Activated naive CD4-positive, alpha-beta T cell treated with anti-CD3 and anti-CD28 coated beads, Interleukin-2, amount 50 U/mL, for 24 hours (primary cell): ENCODE data around the gene MCFD2.

Source experiments
- H3K27ac Mint-ChIP-seq: one replicate; pipeline ENCODE4 v1.8.0; 2021; ENCODE audit warnings: mild to moderate bottlenecking, mixed read lengths
- H3K27me3 Mint-ChIP-seq: one replicate; pipeline ENCODE4 v1.8.0; 2021; ENCODE audit warnings: mixed read lengths
- H3K36me3 Mint-ChIP-seq: one replicate; pipeline ENCODE4 v1.8.0; 2021; ENCODE audit warnings: mixed read lengths
- H3K4me1 Mint-ChIP-seq: one replicate; pipeline ENCODE4 v1.8.0; 2021; ENCODE audit warnings: mixed read lengths
- H3K4me3 Mint-ChIP-seq: one replicate; pipeline ENCODE4 v1.8.0; 2021; ENCODE audit warnings: mild to moderate bottlenecking, mixed read lengths
- H3K9me3 Mint-ChIP-seq: one replicate; pipeline ENCODE4 v1.8.0; 2021; ENCODE audit warnings: mixed read lengths

The MCFD2 gene

DNA sequence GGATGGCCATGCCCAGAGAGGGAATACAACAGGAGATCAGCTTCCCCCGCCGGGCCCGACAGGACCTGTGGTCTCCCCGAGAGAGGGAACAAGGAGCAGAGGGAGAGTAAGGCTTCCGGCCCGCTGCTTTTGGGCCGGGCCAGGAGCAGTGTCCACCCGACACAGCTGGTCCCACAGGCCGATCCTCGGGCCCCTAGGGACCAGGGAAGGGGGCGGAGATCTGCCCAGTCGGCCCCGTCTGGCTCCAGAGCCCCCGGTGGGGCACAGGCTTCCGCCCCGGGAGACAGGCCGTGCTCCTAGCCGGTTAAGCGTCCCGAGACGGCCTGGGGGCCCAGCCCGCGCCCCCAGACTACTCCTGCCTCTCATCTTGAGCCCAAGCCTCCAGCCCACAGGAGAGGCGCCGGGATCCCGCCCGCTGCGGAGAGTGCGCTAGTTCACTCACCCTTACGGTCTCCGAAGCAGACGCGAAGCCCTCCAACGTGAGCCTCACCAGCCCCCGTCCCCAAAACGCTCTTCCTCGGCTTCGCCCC, at the start of gene MCFD2:
TSS of gene MCFD2 (minus strand) at position 526 of the 530 bp plus-strand sequence. CDS start 6,635 bp downstream, outside the sequence.
- peak within 1 kb of the TSS; percentile 98 for H3K4me3 Mint-ChIP-seq
- H3K27me3 Mint-ChIP-seq, result no peaks in the 10 kb centered on the region
- H3K4me1 Mint-ChIP-seq, result peaks cover 51% of the 10 kb centered on the region
- no peaks in the 10 kb centered on the region for H3K9me3 Mint-ChIP-seq
- peak within 1 kb of the TSS; percentile 92 for H3K27ac Mint-ChIP-seq
- peaks cover 2% of the 10 kb centered on the region for H3K36me3 Mint-ChIP-seq

DNA sequence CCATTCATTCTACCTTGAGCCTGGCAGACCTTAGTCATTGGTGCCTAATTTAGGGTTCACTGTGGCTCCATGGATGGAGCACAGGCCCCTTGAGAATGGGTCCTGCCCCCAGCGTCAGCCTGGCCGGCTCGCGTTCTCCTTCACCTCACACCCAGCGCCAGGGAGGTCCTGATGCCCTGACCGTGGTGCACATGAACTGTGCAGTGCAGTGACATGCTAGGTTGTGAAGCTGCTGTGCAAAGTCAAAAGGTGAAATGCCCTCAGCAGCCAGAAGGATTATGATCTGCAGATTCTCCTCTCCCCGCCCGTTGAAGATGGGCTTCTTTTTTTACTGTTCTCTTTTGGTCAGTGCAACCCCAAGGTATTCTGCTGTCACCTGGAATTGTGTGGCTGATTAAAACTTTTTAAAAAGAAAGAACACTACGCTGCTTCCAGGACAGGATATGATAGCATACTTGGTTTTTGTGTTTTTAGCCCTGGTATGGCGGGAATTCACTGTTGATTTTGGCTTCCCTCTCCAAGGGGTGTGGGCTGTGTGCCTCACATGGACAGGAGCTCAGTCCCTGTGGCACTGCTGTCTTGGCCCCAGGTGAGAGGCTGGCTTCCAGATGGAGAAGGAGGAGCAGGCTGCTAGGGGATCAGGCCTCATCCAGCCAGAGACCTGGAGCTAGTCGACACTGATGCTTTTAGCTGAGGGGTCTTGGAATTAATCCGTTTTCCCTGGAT, 49.4 kb upstream of the MCFD2 start:
- peaks cover 6% of the 10 kb centered on the region for H3K36me3 Mint-ChIP-seq
- H3K4me3 Mint-ChIP-seq, result no peak overlapping the region
- no peak overlapping the region for H3K27ac Mint-ChIP-seq
- no peaks in the 10 kb centered on the region for H3K27me3 Mint-ChIP-seq
- H3K4me1 Mint-ChIP-seq, result peaks cover 10% of the 10 kb centered on the region
- no peaks in the 10 kb centered on the region for H3K9me3 Mint-ChIP-seq

DNA sequence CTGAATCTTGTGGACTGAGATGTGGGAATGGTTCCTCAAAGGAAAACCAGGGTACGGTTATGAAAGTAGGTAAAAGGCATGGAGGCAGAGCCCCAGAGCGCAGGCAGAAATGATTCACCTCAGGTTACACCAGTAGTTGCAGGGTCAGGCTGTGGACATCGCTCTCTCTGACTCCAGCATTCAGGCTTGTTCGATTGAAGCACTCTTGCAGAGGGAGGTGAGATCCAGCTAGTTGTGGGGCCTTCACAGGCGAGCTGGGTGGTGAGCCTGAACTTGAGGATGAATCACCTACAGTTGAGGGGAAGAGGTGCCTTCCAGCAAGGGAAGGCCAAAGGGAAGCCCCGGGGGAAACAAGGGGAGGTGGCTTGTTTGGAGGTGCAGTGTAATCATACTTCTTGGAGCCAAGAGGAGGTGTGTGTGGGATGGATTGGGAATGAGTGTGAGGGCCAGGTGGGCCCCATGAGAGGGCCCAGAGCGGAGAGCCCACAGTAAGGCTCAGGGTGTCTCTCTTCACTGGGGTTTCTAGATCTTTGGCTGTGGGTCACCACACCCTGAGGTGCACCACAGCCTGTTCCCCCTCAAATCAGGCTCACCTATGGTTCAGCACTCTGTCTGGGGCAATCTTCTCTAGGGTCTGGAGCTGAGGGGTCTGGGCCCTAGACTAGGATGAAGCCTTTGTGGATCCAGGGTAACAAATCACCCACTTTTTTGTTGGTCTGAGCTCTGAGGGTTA, 48.5 kb upstream of the MCFD2 start:
- peaks cover 10% of the 10 kb centered on the region for H3K4me1 Mint-ChIP-seq
- H3K9me3 Mint-ChIP-seq, result no peaks in the 10 kb centered on the region
- H3K4me3 Mint-ChIP-seq, result no peak overlapping the region
- H3K27ac Mint-ChIP-seq, result peak overlapping the region; percentile 77
- H3K27me3 Mint-ChIP-seq, result no peaks in the 10 kb centered on the region
- H3K36me3 Mint-ChIP-seq, result peaks cover 6% of the 10 kb centered on the region

DNA sequence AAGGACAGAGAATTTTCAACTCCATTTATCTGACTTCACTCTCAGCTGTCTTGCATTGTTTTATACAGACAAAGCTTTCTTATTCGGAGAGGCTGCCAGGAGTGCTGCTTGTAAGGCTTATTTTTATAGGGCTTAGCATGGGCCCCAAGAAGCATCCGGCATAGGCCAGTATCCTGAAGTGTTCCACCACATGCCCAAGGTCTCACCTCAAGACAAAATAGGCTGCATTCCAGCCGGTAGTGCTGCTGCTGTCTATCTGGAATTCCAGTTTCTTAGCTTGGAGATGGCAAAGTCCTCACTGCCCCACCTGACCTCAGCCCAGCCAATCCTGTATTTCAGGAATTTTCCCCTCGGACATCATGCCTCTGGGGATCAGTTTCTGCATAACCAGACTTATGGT, 47.6 kb upstream of the MCFD2 start:
- H3K4me1 Mint-ChIP-seq, result peaks cover 10% of the 10 kb centered on the region
- H3K4me3 Mint-ChIP-seq, result no peak overlapping the region
- no peak overlapping the region for H3K27ac Mint-ChIP-seq
- H3K27me3 Mint-ChIP-seq, result no peaks in the 10 kb centered on the region
- H3K36me3 Mint-ChIP-seq, result peaks cover 6% of the 10 kb centered on the region
- H3K9me3 Mint-ChIP-seq, result no peaks in the 10 kb centered on the region

DNA sequence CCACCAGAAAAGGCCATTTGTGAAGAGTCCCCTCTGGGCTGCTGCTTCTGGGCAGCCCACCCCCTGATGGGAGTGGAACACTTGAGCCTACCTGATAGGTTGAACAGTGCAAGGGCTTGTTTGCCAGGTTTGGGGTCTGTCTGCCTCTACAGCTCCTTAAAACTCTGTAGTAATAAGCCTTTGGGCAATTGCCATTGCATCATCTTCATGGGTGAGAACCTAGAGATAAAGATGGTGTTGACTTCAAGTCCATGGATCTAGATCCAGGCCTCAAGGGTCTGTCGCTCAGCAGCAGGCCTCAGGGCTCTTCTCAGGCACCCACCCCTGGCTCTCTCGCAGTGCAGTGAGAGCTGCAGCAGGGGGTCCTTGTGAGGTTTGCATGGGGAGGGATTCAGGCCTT, 47.1 kb upstream of the MCFD2 start:
- Mint-ChIP-seq H3K4me3 (no peak overlapping the region), H3K36me3 (peaks cover 6% of the 10 kb centered on the region), H3K27ac (no peak overlapping the region), H3K27me3 (no peaks in the 10 kb centered on the region), H3K4me1 (peaks cover 10% of the 10 kb centered on the region), H3K9me3 (no peaks in the 10 kb centered on the region)

DNA sequence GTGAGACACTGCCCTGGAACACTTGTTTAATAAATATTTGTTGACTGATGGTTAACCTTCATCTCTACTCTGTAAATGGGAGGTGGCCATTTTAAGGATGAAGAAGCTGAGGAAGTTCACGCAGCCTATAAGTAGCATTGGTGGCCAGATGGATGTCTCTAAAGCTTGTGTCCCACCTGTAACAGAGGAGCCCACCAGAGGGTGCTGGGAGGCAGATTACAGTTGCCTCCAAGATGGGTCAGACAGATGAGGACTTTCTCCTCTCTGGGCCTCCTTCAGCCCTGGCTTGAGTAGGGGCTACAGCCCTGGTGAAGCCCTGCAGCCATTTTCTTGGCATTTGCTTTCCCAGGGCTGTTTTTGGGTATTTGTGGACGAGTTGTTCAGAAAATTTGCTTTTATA, 45.0 kb upstream of the MCFD2 start:
- Mint-ChIP-seq H3K27me3 (no peaks in the 10 kb centered on the region), H3K4me3 (no peak overlapping the region), H3K27ac (no peak overlapping the region), H3K36me3 (peaks cover 7% of the 10 kb centered on the region), H3K9me3 (no peaks in the 10 kb centered on the region), H3K4me1 (peaks cover 5% of the 10 kb centered on the region)

DNA sequence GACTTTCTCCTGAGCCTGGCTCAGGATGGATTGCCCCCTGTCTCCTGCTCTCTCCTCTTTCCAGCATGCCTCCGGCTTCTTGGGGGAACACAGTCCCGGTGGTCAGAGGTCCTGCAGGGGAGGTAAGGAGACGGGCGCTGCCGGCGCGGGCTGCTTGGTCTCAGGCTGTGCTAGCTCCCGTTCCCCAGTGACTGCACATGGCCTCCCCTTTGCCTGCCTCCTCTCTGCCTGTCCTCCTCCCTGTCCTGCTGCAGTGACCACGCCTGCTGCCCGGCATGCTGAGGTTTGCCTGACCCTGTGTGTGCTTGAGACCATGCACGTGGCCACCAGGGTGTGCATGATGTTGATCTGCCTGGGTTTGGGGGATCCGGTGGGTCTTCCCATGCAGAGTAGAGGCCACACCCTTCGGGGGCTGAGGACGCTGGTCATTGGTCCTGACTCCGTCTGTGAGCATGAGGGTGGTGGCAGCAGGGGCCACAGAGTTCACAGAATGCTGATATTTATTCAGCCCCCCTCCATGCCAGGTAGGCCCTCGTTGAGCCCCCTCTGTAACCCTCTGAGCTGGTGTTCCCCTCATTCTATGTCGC, 42.9 kb upstream of the MCFD2 start:
- H3K36me3 Mint-ChIP-seq, result peaks cover 17% of the 10 kb centered on the region
- H3K27ac Mint-ChIP-seq, result no peak overlapping the region
- H3K27me3 Mint-ChIP-seq, result no peaks in the 10 kb centered on the region
- H3K9me3 Mint-ChIP-seq, result no peaks in the 10 kb centered on the region
- H3K4me3 Mint-ChIP-seq, result no peak overlapping the region
- H3K4me1 Mint-ChIP-seq, result peaks cover 3% of the 10 kb centered on the region

DNA sequence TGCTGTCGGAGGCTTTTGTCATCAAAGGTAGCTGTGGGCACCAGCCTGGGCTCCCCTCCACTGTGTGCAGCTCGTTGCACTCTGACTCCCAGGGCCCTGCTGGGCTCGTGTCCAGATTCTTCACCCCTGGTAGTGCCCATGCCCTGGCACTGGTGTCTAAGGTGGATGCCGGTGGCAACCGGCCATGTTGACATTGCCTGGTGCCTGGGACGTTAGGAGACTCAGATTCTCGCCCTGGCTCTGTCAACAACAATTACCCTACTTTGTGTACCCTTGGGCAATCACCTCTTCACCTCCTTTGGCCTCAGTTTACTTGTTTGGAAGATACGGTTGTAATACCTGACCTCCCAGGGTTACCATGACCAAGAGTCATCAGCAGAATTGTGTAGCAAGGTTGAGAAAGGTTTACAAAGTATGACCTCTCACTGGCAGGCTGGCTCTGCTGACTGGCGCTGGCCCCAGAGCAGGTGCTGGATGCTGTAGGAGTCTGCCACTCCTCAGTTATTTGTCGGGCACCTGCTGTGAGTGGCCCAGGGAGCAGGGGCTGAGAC, 41.5 kb upstream of the MCFD2 start:
- H3K4me1 Mint-ChIP-seq, result peaks cover 3% of the 10 kb centered on the region
- no peaks in the 10 kb centered on the region for H3K27me3 Mint-ChIP-seq
- H3K9me3 Mint-ChIP-seq, result no peaks in the 10 kb centered on the region
- no peak overlapping the region for H3K4me3 Mint-ChIP-seq
- H3K27ac Mint-ChIP-seq, result no peak overlapping the region
- peaks cover 15% of the 10 kb centered on the region for H3K36me3 Mint-ChIP-seq

DNA sequence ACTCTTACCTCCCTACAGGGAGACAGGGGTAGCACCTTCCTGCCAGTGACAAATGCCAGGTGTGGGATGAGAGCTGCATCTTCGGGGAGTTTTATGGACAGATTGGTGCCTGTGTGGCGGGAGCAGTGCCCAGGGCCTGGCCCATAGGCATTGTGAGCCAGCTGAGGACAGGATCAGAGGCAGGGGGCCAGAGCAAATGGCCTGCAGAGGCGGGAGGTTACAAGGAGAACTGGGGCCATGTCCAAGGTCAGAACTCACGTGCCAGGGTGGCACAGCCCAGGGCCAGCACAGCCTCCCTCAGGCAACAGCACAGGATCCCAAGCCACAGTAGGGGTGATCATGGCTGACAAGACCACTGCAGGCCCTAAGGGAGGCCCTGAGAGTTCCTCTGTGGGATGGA, 40.2 kb upstream of the MCFD2 start:
- no peak overlapping the region for H3K4me3 Mint-ChIP-seq
- no peak overlapping the region for H3K27ac Mint-ChIP-seq
- H3K9me3 Mint-ChIP-seq, result no peaks in the 10 kb centered on the region
- H3K4me1 Mint-ChIP-seq, result peaks cover 14% of the 10 kb centered on the region
- H3K36me3 Mint-ChIP-seq, result peaks cover 21% of the 10 kb centered on the region
- no peaks in the 10 kb centered on the region for H3K27me3 Mint-ChIP-seq

DNA sequence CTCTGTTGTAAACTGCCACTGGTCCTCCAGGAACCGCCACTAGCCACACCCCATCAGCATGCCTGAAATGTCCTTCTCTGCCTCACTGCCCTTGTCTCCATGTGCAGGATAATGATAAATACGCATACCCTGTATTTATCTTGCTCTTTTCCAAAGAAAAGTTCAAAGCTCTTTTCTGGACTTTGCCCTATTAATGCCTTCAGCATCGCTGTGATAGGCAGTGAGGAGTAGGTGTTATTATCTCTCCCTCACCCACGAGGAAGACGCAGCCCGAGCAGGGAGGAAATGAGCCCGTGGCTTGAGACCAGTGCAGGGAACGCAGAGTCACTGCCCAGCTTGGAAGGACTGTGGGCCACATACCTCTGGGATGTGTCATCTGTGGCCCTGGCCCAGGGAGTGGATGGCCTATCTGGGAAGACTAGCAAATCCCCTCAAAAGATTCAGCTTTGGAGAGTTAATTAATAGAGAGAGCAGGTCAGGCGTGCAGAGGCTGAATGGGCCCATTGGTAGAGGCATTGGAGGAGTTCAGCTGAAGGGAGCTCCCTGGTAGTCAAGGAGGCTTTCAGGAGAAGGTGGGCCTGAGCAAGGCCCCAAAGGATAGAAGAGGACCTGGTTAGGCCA, 39.5 kb upstream of the MCFD2 start:
- Mint-ChIP-seq H3K4me1 (peaks cover 19% of the 10 kb centered on the region), H3K9me3 (no peaks in the 10 kb centered on the region), H3K27me3 (no peaks in the 10 kb centered on the region), H3K36me3 (peaks cover 24% of the 10 kb centered on the region), H3K4me3 (no peak overlapping the region), H3K27ac (no peak overlapping the region)

DNA sequence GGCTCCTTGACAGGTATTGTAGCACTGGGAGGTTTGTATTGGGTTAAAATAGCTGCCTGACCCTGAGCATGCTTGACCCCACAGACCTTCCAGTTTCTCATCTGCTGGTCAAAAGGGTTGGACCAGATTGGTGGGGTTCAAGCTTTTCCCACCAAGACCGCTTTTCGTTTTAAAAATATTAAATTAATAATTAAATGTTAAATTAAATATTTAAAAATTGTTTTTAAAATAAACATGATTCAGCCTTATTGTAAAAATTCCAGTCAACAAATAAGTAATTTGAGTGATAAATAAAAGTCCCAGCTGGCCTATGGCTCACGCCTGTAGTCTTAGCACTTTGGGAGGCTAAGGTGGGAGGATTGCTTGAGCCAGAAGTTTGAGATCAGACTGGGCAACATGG, 36.6 kb upstream of the MCFD2 start:
- H3K4me1 Mint-ChIP-seq, result peaks cover 31% of the 10 kb centered on the region
- no peaks in the 10 kb centered on the region for H3K9me3 Mint-ChIP-seq
- no peak overlapping the region for H3K27ac Mint-ChIP-seq
- H3K4me3 Mint-ChIP-seq, result no peak overlapping the region
- no peaks in the 10 kb centered on the region for H3K27me3 Mint-ChIP-seq
- peaks cover 24% of the 10 kb centered on the region for H3K36me3 Mint-ChIP-seq

DNA sequence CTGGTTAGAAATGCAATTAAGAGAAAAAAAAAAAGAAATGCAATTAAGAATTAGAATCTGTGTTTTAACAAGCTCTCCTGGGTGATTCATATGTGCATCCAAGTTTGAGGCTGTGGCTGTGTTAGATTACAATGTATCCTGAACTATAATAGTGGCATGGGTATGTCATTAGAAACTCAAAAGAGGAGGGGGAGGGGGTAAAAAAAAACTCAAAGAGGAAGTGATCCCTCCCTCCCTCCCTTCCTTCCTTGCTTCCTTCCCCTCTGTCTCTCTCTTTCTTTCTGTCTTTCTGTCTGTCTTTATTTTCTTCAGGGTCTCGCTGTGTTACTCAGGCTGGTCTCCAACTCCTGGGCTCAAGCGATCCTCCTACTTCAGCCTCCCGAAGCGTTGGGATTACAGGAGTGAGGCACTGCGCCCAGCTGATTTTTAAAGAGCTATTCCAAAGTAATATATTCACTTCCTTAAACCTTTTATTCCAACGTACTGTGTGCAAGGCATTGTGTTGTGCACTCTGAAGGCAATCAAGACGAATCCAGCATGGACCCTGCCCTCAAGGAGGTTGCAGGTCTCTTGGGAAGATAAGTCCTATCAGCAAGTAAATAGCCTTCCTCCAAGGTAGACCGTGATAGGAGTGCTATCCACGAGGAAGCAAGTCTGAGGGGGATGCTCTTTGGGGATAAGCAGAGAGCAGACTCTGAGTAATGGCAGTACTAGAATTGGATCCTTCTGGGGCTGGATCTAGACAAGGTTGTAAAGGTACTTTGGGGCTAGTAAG, 35.9 kb upstream of the MCFD2 start:
- H3K36me3 Mint-ChIP-seq, result peaks cover 22% of the 10 kb centered on the region
- H3K4me3 Mint-ChIP-seq, result no peak overlapping the region
- no peaks in the 10 kb centered on the region for H3K9me3 Mint-ChIP-seq
- H3K4me1 Mint-ChIP-seq, result peaks cover 37% of the 10 kb centered on the region
- H3K27me3 Mint-ChIP-seq, result no peaks in the 10 kb centered on the region
- H3K27ac Mint-ChIP-seq, result peak overlapping the region; percentile 9

DNA sequence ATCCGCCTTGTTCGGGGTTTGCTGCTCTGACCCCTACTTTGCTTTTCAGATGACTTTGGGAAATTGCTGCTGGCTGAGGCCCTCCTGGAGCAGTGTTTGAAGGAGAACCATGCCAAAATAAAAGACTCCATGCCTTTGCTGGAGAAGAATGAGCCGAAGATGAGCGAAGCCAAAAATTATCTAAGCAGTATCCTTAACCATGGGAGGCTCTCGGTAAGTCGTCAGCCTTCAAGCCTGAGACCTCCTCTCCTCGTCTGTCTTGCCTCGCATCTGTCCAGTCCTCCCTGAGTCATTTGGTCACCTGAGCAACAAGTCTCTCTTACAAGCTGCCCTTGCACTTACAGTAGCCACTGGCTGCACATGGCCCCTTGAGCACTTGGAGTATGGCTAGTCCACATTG, 34.7 kb upstream of the MCFD2 start:
- Mint-ChIP-seq H3K36me3 (peaks cover 20% of the 10 kb centered on the region), H3K4me1 (peaks cover 47% of the 10 kb centered on the region), H3K27ac (no peak overlapping the region), H3K9me3 (no peaks in the 10 kb centered on the region), H3K4me3 (no peak overlapping the region), H3K27me3 (no peaks in the 10 kb centered on the region)

DNA sequence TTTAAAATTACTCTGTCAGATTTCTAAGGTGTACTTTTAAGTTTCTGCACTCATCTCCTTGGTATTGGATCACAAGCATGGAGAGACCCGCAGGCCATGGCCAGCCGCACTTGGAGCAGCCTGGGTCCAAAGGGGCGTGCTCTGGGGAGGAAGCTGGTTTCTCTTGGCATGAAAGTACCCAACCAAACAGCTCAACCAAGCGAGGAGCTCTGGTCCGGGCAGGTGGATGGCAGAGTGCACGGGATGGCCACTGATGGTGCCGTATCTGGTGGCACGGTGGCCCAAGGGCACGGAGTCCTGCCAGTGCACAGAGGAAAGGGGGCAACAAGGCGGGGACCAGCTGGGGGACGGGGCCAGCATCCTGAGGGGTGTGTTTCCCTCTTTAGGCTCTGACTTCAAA, 32.2 kb upstream of the MCFD2 start:
- no peak overlapping the region for H3K4me3 Mint-ChIP-seq
- H3K27ac Mint-ChIP-seq, result no peak overlapping the region
- H3K27me3 Mint-ChIP-seq, result no peaks in the 10 kb centered on the region
- peaks cover 63% of the 10 kb centered on the region for H3K4me1 Mint-ChIP-seq
- no peaks in the 10 kb centered on the region for H3K9me3 Mint-ChIP-seq
- peaks cover 11% of the 10 kb centered on the region for H3K36me3 Mint-ChIP-seq

DNA sequence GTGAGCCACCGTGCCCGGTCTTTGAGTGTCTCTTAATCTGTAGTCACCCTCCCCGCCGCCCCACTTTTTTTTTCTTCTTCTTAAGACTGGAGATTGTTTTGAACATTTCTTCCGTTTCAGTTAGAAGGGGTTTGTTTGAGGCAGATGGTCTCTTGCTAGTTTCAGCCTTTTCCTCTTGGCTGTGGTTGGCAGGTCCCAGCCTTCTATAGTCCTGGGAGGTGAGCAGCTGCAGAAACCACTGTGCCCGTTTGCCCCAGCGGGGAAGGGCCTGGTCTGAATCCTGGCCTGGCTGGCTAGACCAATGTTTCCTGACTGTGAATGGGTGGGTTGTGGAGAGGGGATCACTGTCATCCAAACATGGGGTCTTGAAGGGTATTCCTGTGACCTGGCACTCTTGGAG, 30.1 kb upstream of the MCFD2 start:
- no peaks in the 10 kb centered on the region for H3K27me3 Mint-ChIP-seq
- no peaks in the 10 kb centered on the region for H3K9me3 Mint-ChIP-seq
- peak overlapping the region; percentile 77 for H3K27ac Mint-ChIP-seq
- peaks cover 63% of the 10 kb centered on the region for H3K4me1 Mint-ChIP-seq
- peaks cover 3% of the 10 kb centered on the region for H3K36me3 Mint-ChIP-seq
- H3K4me3 Mint-ChIP-seq, result peak overlapping the region; percentile 3
